ENCODE results near the gene UBAP1L. TPM values are rescaled to one million over a fixed set of nuclear protein-coding genes. Genes with fewer than 3 reads are reported as not detected.
A peak's percentile ranks its signal among the peaks of the same experiment; 100 is the strongest.
"Not testable (repeated sequence)": the region's sequence is repeated elsewhere in the genome, so short reads cannot be mapped to it uniquely, and the experiment has no call there.

The UBAP1L gene
- total RNA-seq, 1 donor, result 3.3 TPM

GRCh38 chr15:65154720-65155119 is 39.7 kb upstream of the UBAP1L start:
- no peak for DNase-seq (ENCODE audit: insufficient read length, low spot score, missing footprints)

GRCh38 chr15:65147902-65148301 is 32.9 kb upstream of the UBAP1L start:
- no peaks in the 10 kb centered on the region for H3K27me3 ChIP-seq (ENCODE audit: insufficient read depth, low read length)
- no peaks in the 10 kb centered on the region for H4K20me1 ChIP-seq (ENCODE audit: insufficient read depth, low read length)
- H3K4me3 ChIP-seq (ENCODE audit: insufficient read depth, low read length), result no peak overlapping the region
- no peak overlapping the region for H2AFZ ChIP-seq (ENCODE audit: low read length)
- H3K4me2 ChIP-seq (ENCODE audit: insufficient read depth, low read length), result no peak overlapping the region
- no peak overlapping the region for H3K27ac ChIP-seq (ENCODE audit: low read depth, low read length)
- no peaks in the 10 kb centered on the region for H3K4me1 ChIP-seq (ENCODE audit: insufficient read depth, low read length)
- no peaks in the 10 kb centered on the region for H3K79me2 ChIP-seq (ENCODE audit: insufficient read depth, low read length)
- DNase-seq (ENCODE audit: insufficient read length, low spot score, missing footprints), result peak; percentile 47
- no peaks in the 10 kb centered on the region for H3K9me3 ChIP-seq (ENCODE audit: low read depth, low read length)
- TF ChIP-seq CTCF (IDR thresholded peaks at IDR 0.05; ENCODE audit: extremely low read depth, low read depth, low read length), result no peak
- peaks cover 22% of the 10 kb centered on the region for H3K36me3 ChIP-seq (ENCODE audit: insufficient read depth, low read length)

More at GRCh38 chr15:65154720-65155119, 39.7 kb upstream of the UBAP1L start:
- no peaks in the 10 kb centered on the region for H3K27me3 ChIP-seq (ENCODE audit: insufficient read depth, low read length)
- no peak overlapping the region for H3K4me2 ChIP-seq (ENCODE audit: insufficient read depth, low read length)
- TF ChIP-seq CTCF (IDR thresholded peaks at IDR 0.05; ENCODE audit: extremely low read depth, low read depth, low read length), result no peak
- H2AFZ ChIP-seq (ENCODE audit: low read length), result no peak overlapping the region
- H3K4me3 ChIP-seq (ENCODE audit: insufficient read depth, low read length), result no peak overlapping the region
- H3K36me3 ChIP-seq (ENCODE audit: insufficient read depth, low read length), result peaks cover 70% of the 10 kb centered on the region
- H3K9me3 ChIP-seq (ENCODE audit: low read depth, low read length), result no peaks in the 10 kb centered on the region
- H3K79me2 ChIP-seq (ENCODE audit: insufficient read depth, low read length), result no peaks in the 10 kb centered on the region
- H3K27ac ChIP-seq (ENCODE audit: low read depth, low read length), result no peak overlapping the region
- H4K20me1 ChIP-seq (ENCODE audit: insufficient read depth, low read length), result no peaks in the 10 kb centered on the region
- no peaks in the 10 kb centered on the region for H3K4me1 ChIP-seq (ENCODE audit: insufficient read depth, low read length)

- H3K79me2 ChIP-seq (ENCODE audit: insufficient read depth, low read length), result no peaks in the 10 kb centered on the region
- no peaks in the 10 kb centered on the region for H3K4me1 ChIP-seq (ENCODE audit: insufficient read depth, low read length)
- H3K9me3 ChIP-seq (ENCODE audit: low read depth, low read length), result no peaks in the 10 kb centered on the region
- H4K20me1 ChIP-seq (ENCODE audit: insufficient read depth, low read length), result no peaks in the 10 kb centered on the region
- DNase-seq (ENCODE audit: insufficient read length, low spot score, missing footprints), result no peak
- no peak overlapping the region for H3K27ac ChIP-seq (ENCODE audit: low read depth, low read length)
- no peak overlapping the region for H3K4me2 ChIP-seq (ENCODE audit: insufficient read depth, low read length)
- no peak overlapping the region for H2AFZ ChIP-seq (ENCODE audit: low read length)
- no peaks in the 10 kb centered on the region for H3K27me3 ChIP-seq (ENCODE audit: insufficient read depth, low read length)
- peaks cover 13% of the 10 kb centered on the region for H3K36me3 ChIP-seq (ENCODE audit: insufficient read depth, low read length)
- H3K4me3 ChIP-seq (ENCODE audit: insufficient read depth, low read length), result no peak overlapping the region
- no peak for TF ChIP-seq CTCF (IDR thresholded peaks at IDR 0.05; ENCODE audit: extremely low read depth, low read depth, low read length)
These were observed 31.4 kb upstream of the UBAP1L start for GRCh38 chr15:65146438-65146837.

- H3K27ac ChIP-seq (ENCODE audit: low read depth, low read length); H4K20me1 ChIP-seq (ENCODE audit: insufficient read depth, low read length); H3K27me3 ChIP-seq (ENCODE audit: insufficient read depth, low read length); H3K79me2 ChIP-seq (ENCODE audit: insufficient read depth, low read length); DNase-seq (ENCODE audit: insufficient read length, low spot score, missing footprints); H3K4me1 ChIP-seq (ENCODE audit: insufficient read depth, low read length); H3K9me3 ChIP-seq (ENCODE audit: low read depth, low read length); H3K36me3 ChIP-seq (ENCODE audit: insufficient read depth, low read length); H2AFZ ChIP-seq (ENCODE audit: low read length); H3K4me2 ChIP-seq (ENCODE audit: insufficient read depth, low read length); H3K4me3 ChIP-seq (ENCODE audit: insufficient read depth, low read length): not testable (repeated sequence)
These were observed 23.6 kb upstream of the UBAP1L start for GRCh38 chr15:65138631-65139030.

- not testable (repeated sequence) for H3K36me3 ChIP-seq (ENCODE audit: insufficient read depth, low read length); H3K79me2 ChIP-seq (ENCODE audit: insufficient read depth, low read length); H4K20me1 ChIP-seq (ENCODE audit: insufficient read depth, low read length); H3K9me3 ChIP-seq (ENCODE audit: low read depth, low read length); H2AFZ ChIP-seq (ENCODE audit: low read length); H3K4me3 ChIP-seq (ENCODE audit: insufficient read depth, low read length); DNase-seq (ENCODE audit: insufficient read length, low spot score, missing footprints); H3K27ac ChIP-seq (ENCODE audit: low read depth, low read length); H3K27me3 ChIP-seq (ENCODE audit: insufficient read depth, low read length); H3K4me2 ChIP-seq (ENCODE audit: insufficient read depth, low read length); H3K4me1 ChIP-seq (ENCODE audit: insufficient read depth, low read length)
These were observed 22.9 kb upstream of the UBAP1L start for GRCh38 chr15:65137893-65138292.

GRCh38 chr15:65137089-65137488 is 22.1 kb upstream of the UBAP1L start:
- not testable (repeated sequence) for H3K27me3 ChIP-seq (ENCODE audit: insufficient read depth, low read length); H3K36me3 ChIP-seq (ENCODE audit: insufficient read depth, low read length); H3K27ac ChIP-seq (ENCODE audit: low read depth, low read length); H2AFZ ChIP-seq (ENCODE audit: low read length); H3K79me2 ChIP-seq (ENCODE audit: insufficient read depth, low read length); H3K4me3 ChIP-seq (ENCODE audit: insufficient read depth, low read length); H3K9me3 ChIP-seq (ENCODE audit: low read depth, low read length); H3K4me2 ChIP-seq (ENCODE audit: insufficient read depth, low read length); H3K4me1 ChIP-seq (ENCODE audit: insufficient read depth, low read length); H4K20me1 ChIP-seq (ENCODE audit: insufficient read depth, low read length); DNase-seq (ENCODE audit: insufficient read length, low spot score, missing footprints)

All from osteoblast (primary cell).